Measurements from ENCODE around the gene MAGI2.

Gene MAGI2

GRCh38 chr7:78222001-78222751 lies 1231.3 kb downstream of the MAGI2 start:
- ATAC-seq, result peak; percentile 68
- TF ChIP-seq OSR1 (CRISPR knock-in tag; IDR thresholded peaks at IDR 0.05) (no peak), CSDC2 (CRISPR knock-in tag; IDR thresholded peaks at IDR 0.05) (no peak), ESRRG (CRISPR knock-in tag; IDR thresholded peaks at IDR 0.05) (no peak), ZC3H10 (CRISPR knock-in tag; IDR thresholded peaks at IDR 0.05) (no peak), ISL1 (CRISPR knock-in tag; IDR thresholded peaks at IDR 0.05) (no peak), ZNF565 (CRISPR knock-in tag; conservative IDR thresholded peaks at IDR 0.05; ENCODE audit: low read depth) (no peak), ZNF70 (CRISPR knock-in tag; IDR thresholded peaks at IDR 0.05) (no peak), ZNF8 (CRISPR knock-in tag; IDR thresholded peaks at IDR 0.05) (no peak), TOX (CRISPR knock-in tag; IDR thresholded peaks at IDR 0.05; ENCODE audit: borderline replicate concordance) (no peak), SNAI2 (CRISPR knock-in tag; IDR thresholded peaks at IDR 0.05) (no peak)
- TF ChIP-seq, protein P1, sequence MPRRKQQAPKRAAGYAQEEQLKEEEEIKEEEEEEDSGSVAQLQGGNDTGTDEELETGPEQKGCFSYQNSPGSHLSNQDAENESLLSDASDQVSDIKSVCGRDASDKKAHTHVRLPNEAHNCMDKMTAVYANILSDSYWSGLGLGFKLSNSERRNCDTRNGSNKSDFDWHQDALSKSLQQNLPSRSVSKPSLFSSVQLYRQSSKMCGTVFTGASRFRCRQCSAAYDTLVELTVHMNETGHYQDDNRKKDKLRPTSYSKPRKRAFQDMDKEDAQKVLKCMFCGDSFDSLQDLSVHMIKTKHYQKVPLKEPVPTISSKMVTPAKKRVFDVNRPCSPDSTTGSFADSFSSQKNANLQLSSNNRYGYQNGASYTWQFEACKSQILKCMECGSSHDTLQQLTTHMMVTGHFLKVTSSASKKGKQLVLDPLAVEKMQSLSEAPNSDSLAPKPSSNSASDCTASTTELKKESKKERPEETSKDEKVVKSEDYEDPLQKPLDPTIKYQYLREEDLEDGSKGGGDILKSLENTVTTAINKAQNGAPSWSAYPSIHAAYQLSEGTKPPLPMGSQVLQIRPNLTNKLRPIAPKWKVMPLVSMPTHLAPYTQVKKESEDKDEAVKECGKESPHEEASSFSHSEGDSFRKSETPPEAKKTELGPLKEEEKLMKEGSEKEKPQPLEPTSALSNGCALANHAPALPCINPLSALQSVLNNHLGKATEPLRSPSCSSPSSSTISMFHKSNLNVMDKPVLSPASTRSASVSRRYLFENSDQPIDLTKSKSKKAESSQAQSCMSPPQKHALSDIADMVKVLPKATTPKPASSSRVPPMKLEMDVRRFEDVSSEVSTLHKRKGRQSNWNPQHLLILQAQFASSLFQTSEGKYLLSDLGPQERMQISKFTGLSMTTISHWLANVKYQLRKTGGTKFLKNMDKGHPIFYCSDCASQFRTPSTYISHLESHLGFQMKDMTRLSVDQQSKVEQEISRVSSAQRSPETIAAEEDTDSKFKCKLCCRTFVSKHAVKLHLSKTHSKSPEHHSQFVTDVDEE (CRISPR knock-in tag; IDR thresholded peaks at IDR 0.05), result no peak
- TF ChIP-seq, protein P2, sequence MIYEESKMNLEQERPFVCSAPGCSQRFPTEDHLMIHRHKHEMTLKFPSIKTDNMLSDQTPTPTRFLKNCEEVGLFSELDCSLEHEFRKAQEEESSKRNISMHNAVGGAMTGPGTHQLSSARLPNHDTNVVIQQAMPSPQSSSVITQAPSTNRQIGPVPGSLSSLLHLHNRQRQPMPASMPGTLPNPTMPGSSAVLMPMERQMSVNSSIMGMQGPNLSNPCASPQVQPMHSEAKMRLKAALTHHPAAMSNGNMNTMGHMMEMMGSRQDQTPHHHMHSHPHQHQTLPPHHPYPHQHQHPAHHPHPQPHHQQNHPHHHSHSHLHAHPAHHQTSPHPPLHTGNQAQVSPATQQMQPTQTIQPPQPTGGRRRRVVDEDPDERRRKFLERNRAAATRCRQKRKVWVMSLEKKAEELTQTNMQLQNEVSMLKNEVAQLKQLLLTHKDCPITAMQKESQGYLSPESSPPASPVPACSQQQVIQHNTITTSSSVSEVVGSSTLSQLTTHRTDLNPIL (CRISPR knock-in tag; IDR thresholded peaks at IDR 0.05; ENCODE audit: low read depth), result no peak
- TF ChIP-seq, protein P3, sequence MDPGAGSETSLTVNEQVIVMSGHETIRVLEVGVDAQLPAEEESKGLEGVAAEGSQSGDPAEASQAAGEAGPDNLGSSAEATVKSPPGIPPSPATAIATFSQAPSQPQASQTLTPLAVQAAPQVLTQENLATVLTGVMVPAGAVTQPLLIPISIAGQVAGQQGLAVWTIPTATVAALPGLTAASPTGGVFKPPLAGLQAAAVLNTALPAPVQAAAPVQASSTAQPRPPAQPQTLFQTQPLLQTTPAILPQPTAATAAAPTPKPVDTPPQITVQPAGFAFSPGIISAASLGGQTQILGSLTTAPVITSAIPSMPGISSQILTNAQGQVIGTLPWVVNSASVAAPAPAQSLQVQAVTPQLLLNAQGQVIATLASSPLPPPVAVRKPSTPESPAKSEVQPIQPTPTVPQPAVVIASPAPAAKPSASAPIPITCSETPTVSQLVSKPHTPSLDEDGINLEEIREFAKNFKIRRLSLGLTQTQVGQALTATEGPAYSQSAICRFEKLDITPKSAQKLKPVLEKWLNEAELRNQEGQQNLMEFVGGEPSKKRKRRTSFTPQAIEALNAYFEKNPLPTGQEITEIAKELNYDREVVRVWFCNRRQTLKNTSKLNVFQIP (CRISPR knock-in tag; IDR thresholded peaks at IDR 0.05; ENCODE audit: borderline replicate concordance, low read depth), result no peak
- TF ChIP-seq, protein P4, sequence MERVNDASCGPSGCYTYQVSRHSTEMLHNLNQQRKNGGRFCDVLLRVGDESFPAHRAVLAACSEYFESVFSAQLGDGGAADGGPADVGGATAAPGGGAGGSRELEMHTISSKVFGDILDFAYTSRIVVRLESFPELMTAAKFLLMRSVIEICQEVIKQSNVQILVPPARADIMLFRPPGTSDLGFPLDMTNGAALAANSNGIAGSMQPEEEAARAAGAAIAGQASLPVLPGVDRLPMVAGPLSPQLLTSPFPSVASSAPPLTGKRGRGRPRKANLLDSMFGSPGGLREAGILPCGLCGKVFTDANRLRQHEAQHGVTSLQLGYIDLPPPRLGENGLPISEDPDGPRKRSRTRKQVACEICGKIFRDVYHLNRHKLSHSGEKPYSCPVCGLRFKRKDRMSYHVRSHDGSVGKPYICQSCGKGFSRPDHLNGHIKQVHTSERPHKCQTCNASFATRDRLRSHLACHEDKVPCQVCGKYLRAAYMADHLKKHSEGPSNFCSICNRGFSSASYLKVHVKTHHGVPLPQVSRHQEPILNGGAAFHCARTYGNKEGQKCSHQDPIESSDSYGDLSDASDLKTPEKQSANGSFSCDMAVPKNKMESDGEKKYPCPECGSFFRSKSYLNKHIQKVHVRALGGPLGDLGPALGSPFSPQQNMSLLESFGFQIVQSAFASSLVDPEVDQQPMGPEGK (CRISPR knock-in tag; IDR thresholded peaks at IDR 0.05; ENCODE audit: borderline replicate concordance), result no peak

DNA sequence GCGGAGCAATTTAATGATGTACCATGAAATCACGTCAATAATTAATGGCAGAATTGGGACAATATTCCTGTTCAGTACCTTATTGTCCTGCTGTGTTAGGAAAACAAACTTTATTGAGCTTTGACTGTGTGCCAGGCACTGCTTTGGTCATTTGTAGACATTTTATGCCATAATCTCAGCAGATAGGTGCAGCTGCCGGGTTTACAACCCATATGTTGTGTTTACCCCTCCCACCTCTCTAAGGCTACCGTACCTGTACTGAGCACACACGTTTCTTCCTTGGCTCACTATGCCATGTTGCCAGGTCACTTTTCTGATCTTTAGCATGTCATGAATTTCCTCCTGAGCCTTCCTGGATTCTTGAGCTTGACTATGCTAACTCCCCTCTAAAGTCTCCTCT lies 1232.7 kb downstream of the MAGI2 start:
- no peak for ATAC-seq
- TF ChIP-seq ZNF70 (CRISPR knock-in tag; IDR thresholded peaks at IDR 0.05) (no peak), ZNF565 (CRISPR knock-in tag; conservative IDR thresholded peaks at IDR 0.05; ENCODE audit: low read depth) (no peak), BACH2 (CRISPR knock-in tag; IDR thresholded peaks at IDR 0.05; ENCODE audit: borderline replicate concordance) (no peak), PPARA (CRISPR knock-in tag; IDR thresholded peaks at IDR 0.05; ENCODE audit: borderline replicate concordance) (no peak), ISL1 (CRISPR knock-in tag; IDR thresholded peaks at IDR 0.05) (no peak), TOX (CRISPR knock-in tag; IDR thresholded peaks at IDR 0.05; ENCODE audit: borderline replicate concordance) (no peak), OSR1 (CRISPR knock-in tag; IDR thresholded peaks at IDR 0.05) (no peak), ZFP30 (CRISPR knock-in tag; IDR thresholded peaks at IDR 0.05) (no peak), ZFP3 (CRISPR knock-in tag; IDR thresholded peaks at IDR 0.05) (no peak)
- TF ChIP-seq, protein P2 (CRISPR knock-in tag; IDR thresholded peaks at IDR 0.05; ENCODE audit: low read depth), result no peak

DNA sequence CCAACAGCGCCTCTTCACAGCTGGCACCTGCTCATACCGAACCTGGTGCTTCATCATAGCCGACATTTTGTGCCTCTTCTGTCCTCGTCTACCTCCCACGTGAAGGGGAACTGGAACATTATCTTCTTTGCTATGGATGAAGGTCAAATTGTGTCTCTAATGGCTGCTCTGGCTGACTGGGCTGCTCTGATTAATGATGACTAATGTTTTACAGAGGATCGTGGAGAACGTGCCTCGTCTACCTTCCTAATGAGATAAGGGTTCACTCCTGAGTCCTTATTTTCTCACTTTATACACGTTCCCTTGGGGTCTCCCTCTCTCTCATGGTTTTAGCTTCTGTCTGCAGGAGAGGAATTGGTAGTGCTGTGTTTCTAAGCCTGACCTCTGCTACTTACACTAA lies 1234.6 kb downstream of the MAGI2 start:
- no peak for ATAC-seq

More for the DNA sequence above, 1234.6 kb downstream of the MAGI2 start:
- TF ChIP-seq ZFP3 (CRISPR knock-in tag; IDR thresholded peaks at IDR 0.05), result no peak
- TF ChIP-seq, protein P3 (CRISPR knock-in tag; IDR thresholded peaks at IDR 0.05; ENCODE audit: borderline replicate concordance, low read depth), result no peak
- TF ChIP-seq, protein P2 (CRISPR knock-in tag; IDR thresholded peaks at IDR 0.05; ENCODE audit: low read depth), result no peak
- TF ChIP-seq, protein P4 (CRISPR knock-in tag; IDR thresholded peaks at IDR 0.05; ENCODE audit: borderline replicate concordance), result no peak
- TF ChIP-seq BACH2 (CRISPR knock-in tag; IDR thresholded peaks at IDR 0.05; ENCODE audit: borderline replicate concordance), result no peak
- no peak for TF ChIP-seq SNAI2 (CRISPR knock-in tag; IDR thresholded peaks at IDR 0.05)
- TF ChIP-seq ISL1 (CRISPR knock-in tag; IDR thresholded peaks at IDR 0.05), result no peak
- TF ChIP-seq TCF4 (CRISPR knock-in tag; IDR thresholded peaks at IDR 0.05; ENCODE audit: borderline replicate concordance), result no peak

Measured in SK-N-SH treated with all-trans-retinoic acid at 6 μM for 48 hours (cell line).